K562 (cell line): ENCODE measurements around the gene CCDC78. TPM values are rescaled to one million over a fixed set of nuclear protein-coding genes. Genes with fewer than 3 reads are reported as not detected.
A peak's percentile ranks its signal among the peaks of the same experiment; 100 is the strongest.

ENCODE experiments used
- ATAC-seq: fragments of 200-7000 bp; cut with Tn5 transposase; 3 replicates; pipeline ENCODE4 v1.9.1; 2020; ENCODE audit warnings: moderate library complexity
- BruUV-seq: library from RNA; stranded (reverse); fragments of 400-500 nt; replicated peaks from 2 replicates; lab custom pipeline; 2021; lab: Mats Ljungman, UMichigan
- CTCF ChIA-PET: fragments of 300-600 bp; formaldehyde crosslinking; extraction: SDS; loops from one replicate; lab custom pipeline; 2021; ENCODE audit warnings: low intra/inter-chr PET ratio; lab: Yijun Ruan, JAX
- POLR2A ChIA-PET: fragments of 300-600, 350-650 bp; sonication (Branson Sonifier 250); formaldehyde crosslinking; extraction: SDS; loops from one replicate; lab custom pipeline; 2021; ENCODE audit warnings: antibody characterized with exemption, inconsistent platforms; lab: Yijun Ruan, JAX
- DNase-seq, 4 experiments: peaks; one replicate each; pipeline versions ENCODE4 v3.0.0 to v3.0.0-alpha.2; 2011 to 2018; ENCODE audit warnings: low spot score in 3 of 4, mixed read lengths in 3 of 4; ENCODE audit errors: extremely low read depth in 1 of 4
- FAIRE-seq: peaks from 2 replicates; lab custom pipeline; 2011; peaks lifted over from hg19 to GRCh38; lab: Jason Lieb, UNC
- H2AFZ ChIP-seq: 2 replicates; pipeline ENCODE4 v1.6.0; 2011; ENCODE audit warnings: low read depth, low read length, control low read depth, inconsistent platforms
- H3K27ac ChIP-seq: fragments of 200-600 bp; 3 replicates; pipeline ENCODE4 v1.8.0; 2011; ENCODE audit warnings: low read depth, mild to moderate bottlenecking, control low read depth, inconsistent platforms, low read length, moderate library complexity, mixed read lengths; ENCODE audit errors: extremely low read depth
- H3K27me3 ChIP-seq, 2 experiments: fragments of 300-600 bp in 1 of 2; 2 replicates in 1 of 2; 3 replicates in 1 of 2; pipeline versions ENCODE4 v1.6.0 to v1.8.0; 2011; ENCODE audit warnings: inconsistent platforms in 2 of 2, low read length in 2 of 2, mild to moderate bottlenecking in 1 of 2, mixed read lengths in 1 of 2, moderate library complexity in 1 of 2; ENCODE audit not compliant: control insufficient read depth in 2 of 2, insufficient read depth in 2 of 2
- H3K36me3 ChIP-seq: fragments of 300-600 bp; 3 replicates; pipeline ENCODE4 v1.8.0; 2011; ENCODE audit warnings: mild to moderate bottlenecking, low read length, inconsistent platforms; ENCODE audit not compliant: control insufficient read depth, insufficient read depth
- H3K4me1 ChIP-seq, 2 experiments: fragments of 200-600 bp in 1 of 2; replicated peaks in 1 of 2; 2 replicates in 1 of 2; 3 replicates in 1 of 2; pipeline versions ENCODE4 v1.5.1 to v1.8.0; 2011; ENCODE audit warnings: inconsistent platforms in 2 of 2, low read length in 2 of 2, mild to moderate bottlenecking in 1 of 2, mixed read lengths in 1 of 2, moderate library complexity in 1 of 2; ENCODE audit not compliant: control insufficient read depth in 2 of 2, insufficient read depth in 2 of 2
- H3K4me2 ChIP-seq: 2 replicates; pipeline ENCODE4 v1.6.1; 2011; ENCODE audit warnings: low read length, control low read depth, inconsistent platforms, mixed read lengths; ENCODE audit not compliant: insufficient read depth
- H3K4me3 ChIP-seq: fragments of 200-600 bp; sonication (generic), shearing (Covaris generic); 2 replicates; pipeline ENCODE4 v1.5.1; 2016; ENCODE audit warnings: control low read depth, inconsistent platforms
- H3K79me2 ChIP-seq: fragments of 200-600 bp; 3 replicates; pipeline ENCODE4 v1.8.0; 2011; ENCODE audit warnings: low read length, inconsistent platforms; ENCODE audit not compliant: control insufficient read depth, insufficient read depth
- H3K9ac ChIP-seq, 2 experiments: 2 replicates each; pipeline versions ENCODE4 v1.6.0 to v1.6.1; 2011; ENCODE audit warnings: low read depth in 2 of 2, low read length in 2 of 2, control low read depth in 1 of 2, inconsistent platforms in 1 of 2, mild to moderate bottlenecking in 1 of 2, mixed read lengths in 1 of 2; ENCODE audit not compliant: insufficient read depth in 1 of 2
- H3K9me1 ChIP-seq: one replicate; pipeline ENCODE4 v1.6.0; 2011; ENCODE audit warnings: inconsistent platforms, mild to moderate bottlenecking, low read length, moderate library complexity; ENCODE audit not compliant: control insufficient read depth, insufficient read depth
- H3K9me3 ChIP-seq: replicated peaks from 2 replicates; pipeline ENCODE4 v1.5.1; 2011; ENCODE audit warnings: low read depth, low read length, inconsistent platforms; ENCODE audit not compliant: control insufficient read depth, insufficient read depth
- H4K20me1 ChIP-seq: replicated peaks from 2 replicates; pipeline ENCODE4 v1.6.1; 2011; ENCODE audit warnings: low read length, inconsistent platforms, mixed read lengths; ENCODE audit not compliant: control insufficient read depth, insufficient read depth
- FIP1L1 ChIP-seq: fragments of 200-400 bp; formaldehyde crosslinking; IDR thresholded peaks from 2 replicates; pipeline ENCODE4 v1.6.1; 2018; ENCODE audit warnings: mild to moderate bottlenecking, low read depth, low read length; ENCODE audit not compliant: poor library complexity, severe bottlenecking
- KAT7 ChIP-seq: sonication (generic); formaldehyde crosslinking; IDR thresholded peaks from 2 replicates; pipeline ENCODE4 v1.8.0; 2022; ENCODE audit warnings: missing genetic modification reagents, mild to moderate bottlenecking, borderline replicate concordance
- RBM14 ChIP-seq: fragments of 200-400 bp; formaldehyde crosslinking; IDR thresholded peaks from 2 replicates; pipeline ENCODE4 v1.6.1; 2018; ENCODE audit warnings: low read depth, mild to moderate bottlenecking, low read length, moderate library complexity, borderline replicate concordance; ENCODE audit not compliant: insufficient read depth
- WGBS: fragments of 100-300 bp; shearing (Covaris generic); methylation state at CpG from one replicate; pipeline ENCODE4 v1.1.6; 2016; ENCODE audit warnings: low coverage, mixed read lengths; ENCODE audit not compliant: insufficient coverage; ENCODE audit errors: missing lambda C conversion rate; 5-methylcytosine and 5-hydroxymethylcytosine counted together
- in situ Hi-C: fragments of 300-500 bp; cut with MboI; formaldehyde crosslinking; loops from 4 replicates; pipeline ENCODE4 v1.15.0; 2018; ENCODE audit warnings: inconsistent platforms, mixed read lengths
- intact Hi-C: fragments of 100-400 bp; cut with micrococcal nuclease; formaldehyde crosslinking; loops from 2 replicates; pipeline ENCODE4 v1.14.2; 2022
- polyA plus RNA-seq, 8 experiments: library from polyadenylated mRNA; depleted of rRNA in 4 of 8; stranded (reverse) in 5 of 8; unstranded in 3 of 8; fragments of >200 nt; fragmentation: Nextera tagmentation in 2 of 8; fragmentation: Illumina TruSeq in 1 of 8; extraction: Ambion mirVana in 2 of 8; extraction: Trizol in 1 of 8; gene quantifications; 2 replicates each; pipeline versions ENCODE4 v1.2.1 to v1.2.3, GENCODE V29; 2011 to 2014; ENCODE audit warnings: inconsistent platforms in 1 of 8, missing spikeins in 1 of 8
- total RNA-seq, 7 experiments: library from RNA; depleted of rRNA in 6 of 7; stranded (reverse); fragments of >200 nt in 6 of 7; fragmentation: Illumina TruSeq in 2 of 7; extraction: Trizol in 2 of 7; gene quantifications; 2 replicates each; pipeline versions ENCODE4 v1.2.1 to v1.2.3, GENCODE V29; 2011 to 2021; ENCODE audit warnings: low replicate concordance in 1 of 7
- TF ChIP-seq, protein P1 (sequence below): sonication (generic); formaldehyde crosslinking; IDR thresholded peaks from 2 replicates; pipeline ENCODE4 v1.8.1; 2022; ENCODE audit warnings: missing genetic modification reagents
- TF ChIP-seq, protein P2 (sequence below): sonication (generic); formaldehyde crosslinking; IDR thresholded peaks from 2 replicates; pipeline ENCODE4 v1.8.0; 2022; ENCODE audit warnings: mild to moderate bottlenecking, missing genetic modification reagents

The CCDC78 gene
- total and polyA plus RNA-seq, 9 of the 15 experiments (the other 6 are each of a cell fraction or from before 2014, with no cell fraction given): 0.24 to 17.7 (median 2.9) TPM

DNA sequence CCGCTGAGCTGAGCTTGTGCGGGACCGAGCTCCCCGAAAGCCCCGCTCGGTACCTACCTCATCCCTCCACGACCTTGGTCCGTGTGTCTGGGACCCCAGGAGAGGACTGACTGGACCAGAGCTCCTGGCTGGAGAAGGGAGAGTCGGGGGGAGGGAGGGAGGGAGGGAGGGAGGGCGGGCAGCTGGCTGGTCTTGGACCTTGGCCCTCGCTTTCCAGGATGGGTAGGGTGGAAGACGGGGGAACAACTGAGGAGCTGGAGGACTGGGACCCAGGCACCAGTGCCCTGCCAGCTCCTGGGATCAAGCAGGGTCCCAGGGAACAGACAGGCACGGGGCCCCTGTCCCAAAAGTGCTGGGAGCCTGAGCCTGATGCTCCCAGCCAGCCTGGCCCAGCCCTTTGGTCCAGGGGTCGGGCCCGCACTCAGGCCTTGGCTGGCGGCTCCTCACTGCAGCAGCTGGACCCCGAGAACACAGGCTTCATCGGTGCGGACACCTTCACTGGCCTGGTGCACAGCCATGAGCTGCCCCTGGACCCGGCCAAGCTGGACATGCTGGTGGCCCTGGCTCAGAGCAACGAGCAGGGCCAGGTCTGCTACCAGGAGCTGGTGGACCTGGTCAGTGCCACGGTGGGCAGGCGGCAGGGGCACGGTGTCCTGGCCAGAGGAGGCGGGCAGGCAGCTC is 50.2 kb downstream of the CCDC78 start:
- H3K4me1 ChIP-seq: peaks cover 22 to 96% of the 10 kb centered on the region in 2 experiments
- H3K4me2 ChIP-seq: peak overlapping the region; percentile 79
- H3K9me1 ChIP-seq: no peaks in the 10 kb centered on the region
- ChIA-PET CTCF (no interaction called here), POLR2A (interaction anchor here (0.7 to 1.7 kb wide), 6 partner anchors 8 to 280 kb away, joined by 3 to 6 read pairs (median 4); partner anchors contain the start of gene JMJD8)
- no TSS peak for BruUV-seq
- ATAC-seq: no peak
- WGBS: 47% methylated on average over 17 of the region's 25 CpGs
- peak overlapping the region; percentile 52 for H3K4me3 ChIP-seq
- no peak for DNase-seq
- peaks cover 14% of the 10 kb centered on the region for H3K79me2 ChIP-seq
- H4K20me1 ChIP-seq: peaks cover 8% of the 10 kb centered on the region; the same call in 1 of the 2 replicates
- in situ Hi-C loops: loop anchor here (10.0 kb wide), 1 partner anchor 281 kb away; the partner anchor contains the start of gene NME4
- peak overlapping the region; percentile 65 for H2AFZ ChIP-seq
- H3K9ac ChIP-seq: peak overlapping the region; percentile 32 to 93; a peak in 3 of 4 replicates
- peak overlapping the region; percentile 72; the same call in 2 of the 3 replicates for H3K27ac ChIP-seq
- intact Hi-C loops: loop anchor here (5.0 kb wide), 1 partner anchor 39 kb away; the partner anchor contains the start of gene METTL26
- peaks cover 43% of the 10 kb centered on the region for H3K36me3 ChIP-seq
- TF ChIP-seq FIP1L1 (peak; percentile 71), RBM14 (0 out of 2 replicates have a peak, but pooled peaks have one; percentile 47), KAT7 (0 out of 2 replicates have a peak, but pooled peaks have one; percentile 6)
- TF ChIP-seq, protein P1, sequence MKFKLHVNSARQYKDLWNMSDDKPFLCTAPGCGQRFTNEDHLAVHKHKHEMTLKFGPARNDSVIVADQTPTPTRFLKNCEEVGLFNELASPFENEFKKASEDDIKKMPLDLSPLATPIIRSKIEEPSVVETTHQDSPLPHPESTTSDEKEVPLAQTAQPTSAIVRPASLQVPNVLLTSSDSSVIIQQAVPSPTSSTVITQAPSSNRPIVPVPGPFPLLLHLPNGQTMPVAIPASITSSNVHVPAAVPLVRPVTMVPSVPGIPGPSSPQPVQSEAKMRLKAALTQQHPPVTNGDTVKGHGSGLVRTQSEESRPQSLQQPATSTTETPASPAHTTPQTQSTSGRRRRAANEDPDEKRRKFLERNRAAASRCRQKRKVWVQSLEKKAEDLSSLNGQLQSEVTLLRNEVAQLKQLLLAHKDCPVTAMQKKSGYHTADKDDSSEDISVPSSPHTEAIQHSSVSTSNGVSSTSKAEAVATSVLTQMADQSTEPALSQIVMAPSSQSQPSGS (CRISPR knock-in tag): no peak
- TF ChIP-seq, protein P2, sequence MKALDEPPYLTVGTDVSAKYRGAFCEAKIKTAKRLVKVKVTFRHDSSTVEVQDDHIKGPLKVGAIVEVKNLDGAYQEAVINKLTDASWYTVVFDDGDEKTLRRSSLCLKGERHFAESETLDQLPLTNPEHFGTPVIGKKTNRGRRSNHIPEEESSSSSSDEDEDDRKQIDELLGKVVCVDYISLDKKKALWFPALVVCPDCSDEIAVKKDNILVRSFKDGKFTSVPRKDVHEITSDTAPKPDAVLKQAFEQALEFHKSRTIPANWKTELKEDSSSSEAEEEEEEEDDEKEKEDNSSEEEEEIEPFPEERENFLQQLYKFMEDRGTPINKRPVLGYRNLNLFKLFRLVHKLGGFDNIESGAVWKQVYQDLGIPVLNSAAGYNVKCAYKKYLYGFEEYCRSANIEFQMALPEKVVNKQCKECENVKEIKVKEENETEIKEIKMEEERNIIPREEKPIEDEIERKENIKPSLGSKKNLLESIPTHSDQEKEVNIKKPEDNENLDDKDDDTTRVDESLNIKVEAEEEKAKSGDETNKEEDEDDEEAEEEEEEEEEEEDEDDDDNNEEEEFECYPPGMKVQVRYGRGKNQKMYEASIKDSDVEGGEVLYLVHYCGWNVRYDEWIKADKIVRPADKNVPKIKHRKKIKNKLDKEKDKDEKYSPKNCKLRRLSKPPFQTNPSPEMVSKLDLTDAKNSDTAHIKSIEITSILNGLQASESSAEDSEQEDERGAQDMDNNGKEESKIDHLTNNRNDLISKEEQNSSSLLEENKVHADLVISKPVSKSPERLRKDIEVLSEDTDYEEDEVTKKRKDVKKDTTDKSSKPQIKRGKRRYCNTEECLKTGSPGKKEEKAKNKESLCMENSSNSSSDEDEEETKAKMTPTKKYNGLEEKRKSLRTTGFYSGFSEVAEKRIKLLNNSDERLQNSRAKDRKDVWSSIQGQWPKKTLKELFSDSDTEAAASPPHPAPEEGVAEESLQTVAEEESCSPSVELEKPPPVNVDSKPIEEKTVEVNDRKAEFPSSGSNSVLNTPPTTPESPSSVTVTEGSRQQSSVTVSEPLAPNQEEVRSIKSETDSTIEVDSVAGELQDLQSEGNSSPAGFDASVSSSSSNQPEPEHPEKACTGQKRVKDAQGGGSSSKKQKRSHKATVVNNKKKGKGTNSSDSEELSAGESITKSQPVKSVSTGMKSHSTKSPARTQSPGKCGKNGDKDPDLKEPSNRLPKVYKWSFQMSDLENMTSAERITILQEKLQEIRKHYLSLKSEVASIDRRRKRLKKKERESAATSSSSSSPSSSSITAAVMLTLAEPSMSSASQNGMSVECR (CRISPR knock-in tag): 0 out of 2 replicates have a peak, but pooled peaks have one; percentile 10
- TF ChIP-seq, all 486 proteins: peak for 4
- no peaks in the 10 kb centered on the region for H3K9me3 ChIP-seq
- FAIRE-seq: no peak
- no peaks in the 10 kb centered on the region for H3K27me3 ChIP-seq
